KOPT-K1 (cell line): ENCODE measurements around the gene PRMT7.

ENCODE experiments used
- H3K27ac ChIP-seq: fragments of 200-600 bp; sonication (generic); 2 replicates; pipeline ENCODE4 v1.5.1; 2016; ENCODE audit warnings: antibody characterized with exemption, mild to moderate bottlenecking, low read depth, low read length; ENCODE audit not compliant: poor library complexity, severe bottlenecking
- H3K36me3 ChIP-seq: fragments of 200-600 bp; sonication (generic); 2 replicates; pipeline ENCODE4 v1.5.1; 2017; ENCODE audit warnings: antibody characterized with exemption, mild to moderate bottlenecking, low read length, moderate library complexity; ENCODE audit not compliant: insufficient read depth
- H3K9me3 ChIP-seq: fragments of 200-600 bp; sonication (generic); 2 replicates; pipeline ENCODE4 v1.5.1; 2017; ENCODE audit warnings: antibody characterized with exemption, low read length, mild to moderate bottlenecking; ENCODE audit not compliant: insufficient read depth, poor library complexity, severe bottlenecking

The PRMT7 gene

DNA sequence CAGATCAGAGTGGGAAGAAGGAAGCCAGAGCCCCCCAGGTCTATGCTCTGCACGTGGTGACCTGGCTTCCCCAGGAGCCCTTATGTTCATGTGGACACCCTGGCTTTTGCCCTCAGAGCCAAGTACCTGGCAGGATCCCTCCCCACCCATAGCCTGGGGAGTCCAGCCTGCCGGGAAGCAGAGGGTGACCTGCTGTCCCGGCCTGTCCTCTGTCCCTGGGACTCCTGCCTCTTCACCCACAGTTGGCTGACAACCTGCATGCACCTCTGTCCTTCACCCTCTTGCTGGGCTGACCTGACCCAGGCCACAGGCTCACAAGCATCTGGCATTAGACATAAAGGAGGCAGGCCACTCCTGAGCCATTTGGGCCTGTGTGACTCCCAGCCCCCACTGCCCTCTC is 77.3 kb downstream of the PRMT7 start:
- Histone ChIP-seq H3K27ac (no peak overlapping the region), H3K36me3 (no peaks in the 10 kb centered on the region)

DNA sequence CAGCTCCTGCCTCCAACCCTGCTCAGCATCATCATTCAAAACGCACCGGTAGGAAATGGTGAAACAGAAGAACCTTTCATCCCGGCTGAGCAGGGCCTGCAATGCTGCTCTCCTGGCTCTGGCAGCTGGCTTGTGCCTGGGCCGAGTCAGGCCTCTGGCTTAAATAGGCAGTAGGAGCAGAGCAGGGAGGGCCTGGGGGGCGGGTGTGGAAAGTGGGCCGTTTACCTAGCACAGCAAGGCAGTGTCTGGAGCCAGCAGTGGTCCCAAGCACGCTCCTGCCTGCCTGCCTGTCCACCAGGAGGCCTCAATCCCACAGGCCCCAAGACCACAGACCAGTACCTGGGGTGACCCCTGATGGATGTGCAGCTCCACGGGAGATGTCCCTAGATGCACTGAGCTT is 78.2 kb downstream of the PRMT7 start:
- Histone ChIP-seq H3K9me3 (no peaks in the 10 kb centered on the region), H3K36me3 (no peaks in the 10 kb centered on the region), H3K27ac (no peak overlapping the region)

More for the DNA sequence above, 77.3 kb downstream of the PRMT7 start:
- H3K9me3 ChIP-seq = no peaks in the 10 kb centered on the region

DNA sequence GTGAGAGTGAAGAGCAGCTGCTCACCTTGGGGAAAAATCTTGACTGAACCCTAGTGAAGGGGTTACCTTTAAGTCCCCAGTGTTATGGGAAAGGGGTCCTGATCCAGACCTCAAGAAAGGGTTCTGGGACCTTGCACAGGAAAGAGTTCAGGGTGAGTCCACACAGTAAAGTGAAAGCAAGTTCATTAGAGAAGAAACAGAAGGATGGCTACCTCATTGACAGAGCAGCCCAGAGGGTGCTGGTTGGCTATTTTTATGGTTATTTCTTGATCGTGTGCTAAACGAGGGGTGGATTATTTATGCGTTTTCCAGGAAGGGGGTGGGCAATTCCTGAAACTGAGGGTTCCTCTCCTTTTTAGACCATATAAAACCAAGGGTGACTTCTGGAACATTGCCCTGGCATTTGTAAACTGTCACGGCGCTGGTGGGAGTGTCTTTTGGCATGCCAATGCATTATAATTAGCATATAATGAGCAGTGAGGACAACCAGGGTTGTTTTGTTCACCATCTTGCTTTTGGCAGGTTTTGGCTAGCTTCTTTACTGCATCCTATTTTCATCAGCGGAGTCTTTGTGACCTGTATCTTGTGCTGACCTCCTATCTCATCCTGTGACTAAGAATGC is 79.0 kb downstream of the PRMT7 start:
- Histone ChIP-seq H3K9me3 (no peaks in the 10 kb centered on the region), H3K36me3 (no peaks in the 10 kb centered on the region), H3K27ac (no peak overlapping the region)

DNA sequence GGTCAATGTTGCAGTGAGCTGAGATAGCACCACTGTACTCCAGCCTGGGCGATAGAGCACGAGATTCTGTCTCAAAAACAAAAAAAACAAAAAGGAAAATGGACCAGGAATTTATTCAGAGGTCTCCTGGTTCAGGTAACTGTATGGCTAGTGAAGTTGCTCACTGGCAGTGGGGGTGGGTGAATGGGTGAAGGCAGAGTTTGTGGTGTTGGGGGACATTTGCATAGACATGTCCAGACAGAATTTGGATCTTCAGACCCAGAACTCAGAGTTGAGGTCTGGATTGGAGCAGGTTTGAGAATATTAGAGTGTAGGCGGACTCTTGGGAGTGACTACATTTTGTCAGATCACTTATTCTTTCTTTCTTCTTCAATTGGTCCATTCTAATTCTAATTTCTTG is 82.5 kb downstream of the PRMT7 start:
- Histone ChIP-seq H3K27ac (no peak overlapping the region), H3K36me3 (no peaks in the 10 kb centered on the region)

DNA sequence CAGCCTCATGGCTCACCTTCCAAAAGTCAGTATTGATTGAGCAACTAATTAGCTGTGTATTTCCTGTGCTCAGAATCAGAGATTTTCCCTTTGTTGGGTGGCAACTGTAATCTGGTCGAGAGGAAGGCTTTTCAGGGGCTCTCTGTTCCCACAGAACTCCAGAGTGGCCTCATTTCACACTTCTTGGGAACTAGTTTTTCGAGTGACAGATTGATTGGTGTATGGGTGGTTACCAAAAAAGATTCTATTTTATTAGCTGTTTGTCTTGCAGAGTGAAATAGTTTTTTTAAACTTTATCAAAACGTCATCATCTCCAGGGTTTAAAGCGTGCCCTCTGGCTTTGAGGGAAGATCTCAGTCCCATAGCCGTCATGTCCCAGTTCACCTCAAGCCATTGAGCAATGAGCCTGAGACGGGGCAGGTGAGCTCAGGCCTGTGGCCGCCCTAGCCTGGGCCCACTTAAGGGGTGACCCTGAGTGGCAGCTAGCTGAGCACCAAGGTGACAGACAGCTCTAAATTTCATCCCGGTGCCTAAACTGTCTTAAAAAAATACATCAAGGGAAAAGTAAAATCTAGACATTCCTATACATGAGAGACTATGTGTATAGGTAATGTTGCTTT is 84.5 kb downstream of the PRMT7 start:
- no peaks in the 10 kb centered on the region for H3K9me3 ChIP-seq
- no peak overlapping the region for H3K27ac ChIP-seq
- no peaks in the 10 kb centered on the region for H3K36me3 ChIP-seq

More for the DNA sequence above, 82.5 kb downstream of the PRMT7 start:
- H3K9me3 ChIP-seq = no peaks in the 10 kb centered on the region

DNA sequence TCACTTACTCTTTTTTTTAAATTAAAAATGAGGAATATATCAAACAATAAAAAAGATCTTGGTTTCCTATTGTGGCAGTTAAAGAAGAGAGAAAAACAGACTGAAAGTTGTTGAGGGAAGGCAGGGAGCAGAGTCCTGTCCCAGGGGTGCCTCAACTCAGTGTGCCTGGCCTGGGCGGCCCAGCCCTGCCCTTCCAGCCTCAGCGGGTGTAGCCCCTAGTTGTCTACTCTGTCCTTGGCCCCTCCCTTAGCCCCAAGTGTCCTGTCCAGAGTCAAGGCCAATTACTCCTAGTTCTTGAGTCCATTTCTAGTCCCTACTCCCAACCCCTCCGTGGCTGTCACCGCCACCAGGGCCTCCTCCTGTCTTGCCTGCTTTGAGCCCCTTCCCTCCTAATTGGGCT is 85.0 kb downstream of the PRMT7 start:
- Histone ChIP-seq H3K27ac (no peak overlapping the region), H3K36me3 (no peaks in the 10 kb centered on the region), H3K9me3 (no peaks in the 10 kb centered on the region)

DNA sequence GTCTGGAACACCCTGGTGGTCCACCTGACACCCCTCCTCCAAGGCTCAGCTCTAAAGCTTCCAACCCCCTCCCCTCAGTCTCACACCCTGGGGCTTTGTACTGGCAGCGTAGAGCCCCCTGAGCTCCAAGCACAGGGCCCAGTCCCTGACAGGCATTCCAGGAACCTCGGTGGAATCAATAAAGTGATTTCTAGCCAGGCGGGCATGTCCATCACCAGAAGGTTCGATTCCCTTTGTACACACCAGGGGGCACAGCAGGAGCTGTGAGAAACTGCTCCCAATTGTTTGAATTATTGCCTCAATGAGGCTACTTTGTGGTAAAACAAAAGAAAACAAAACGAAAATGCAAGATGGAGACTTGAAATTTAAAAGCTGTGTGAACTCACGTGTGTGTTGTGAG is 85.7 kb downstream of the PRMT7 start:
- no peaks in the 10 kb centered on the region for H3K36me3 ChIP-seq
- no peak overlapping the region for H3K27ac ChIP-seq
- H3K9me3 ChIP-seq = no peaks in the 10 kb centered on the region

DNA sequence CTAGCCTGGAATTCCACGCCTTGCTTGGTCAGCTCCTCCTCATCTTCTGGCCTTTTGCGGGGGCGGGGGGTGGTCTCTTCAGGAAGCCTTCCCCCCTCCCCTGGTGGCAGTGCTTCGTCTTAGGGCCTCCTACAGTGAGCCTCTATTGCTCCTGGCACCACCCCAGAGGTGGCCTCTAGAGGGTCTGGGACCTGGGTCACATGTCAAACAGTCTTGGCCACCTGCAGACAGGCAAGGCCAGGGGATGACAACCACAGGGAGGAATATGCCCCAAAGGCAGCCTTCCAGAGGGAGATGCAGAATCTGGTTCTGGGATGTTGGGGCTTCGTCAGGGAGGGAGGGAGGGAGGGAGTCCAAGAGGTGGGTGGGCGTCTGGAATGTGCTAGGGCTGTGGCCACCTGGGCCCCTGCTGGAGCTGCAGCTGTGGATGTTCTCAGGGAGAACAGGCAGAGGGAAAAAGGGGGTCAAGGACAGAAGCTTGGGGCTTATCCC is 86.9 kb downstream of the PRMT7 start:
- Histone ChIP-seq H3K27ac (no peak overlapping the region), H3K36me3 (no peaks in the 10 kb centered on the region), H3K9me3 (no peaks in the 10 kb centered on the region)

DNA sequence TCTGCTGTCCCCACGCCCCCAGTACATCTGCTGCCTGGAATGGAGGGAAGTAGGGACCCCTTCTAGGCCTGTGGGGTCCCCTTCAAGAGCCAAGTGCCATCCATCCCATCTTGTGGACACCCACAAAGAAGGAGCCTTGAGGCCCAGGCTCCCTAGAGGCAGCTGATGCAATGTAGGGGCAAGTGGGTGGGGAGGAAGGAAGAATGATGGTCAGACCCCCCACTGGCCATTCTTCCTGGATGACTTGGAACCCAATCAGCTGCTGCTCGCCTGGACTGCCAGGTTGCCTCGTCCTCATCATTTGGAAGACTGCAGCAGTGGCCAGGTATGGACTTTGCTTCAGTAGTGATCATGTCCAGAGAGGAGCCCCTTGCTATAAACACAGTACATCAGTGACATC is 88.6 kb downstream of the PRMT7 start:
- no peaks in the 10 kb centered on the region for H3K9me3 ChIP-seq
- no peak overlapping the region for H3K27ac ChIP-seq

DNA sequence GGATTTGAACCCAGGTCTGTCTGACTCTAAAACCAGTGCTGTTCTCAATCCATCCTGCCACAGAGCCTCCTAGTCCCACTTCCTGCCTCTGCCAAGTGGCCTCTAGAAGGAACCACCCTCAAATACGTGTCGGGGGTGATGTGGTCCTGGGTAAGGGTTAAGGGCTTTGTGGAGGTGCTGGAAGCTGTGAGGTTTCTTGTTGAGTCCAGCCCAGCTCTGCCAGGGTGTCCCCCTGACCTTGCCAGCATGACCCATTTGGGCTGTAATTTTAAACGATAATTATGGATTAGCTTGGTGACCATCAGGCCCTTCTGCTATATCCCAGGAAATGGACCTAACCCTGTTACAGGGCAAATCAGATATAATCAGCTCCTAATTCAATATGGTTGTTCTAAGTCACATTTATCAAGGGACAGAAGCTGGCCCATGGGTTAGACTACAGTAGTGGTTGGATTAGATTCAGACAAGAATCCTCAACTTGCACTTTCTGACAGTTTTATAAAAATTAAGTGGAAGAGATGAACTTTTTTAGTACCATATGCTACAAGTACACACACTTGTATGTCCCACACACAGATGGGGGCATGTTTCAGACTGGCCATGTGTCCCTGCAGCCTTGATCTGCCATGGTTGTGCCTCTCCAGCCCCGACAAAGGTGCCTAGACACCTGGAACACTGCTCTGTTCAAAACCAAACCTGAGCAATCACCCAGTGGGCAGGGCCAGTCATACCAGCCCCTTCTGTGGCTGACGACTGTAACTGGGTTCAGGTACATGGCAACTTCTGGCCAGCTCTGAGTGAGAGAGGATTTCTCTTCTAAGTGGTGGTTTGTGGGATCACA is 89.5 kb downstream of the PRMT7 start:
- no peaks in the 10 kb centered on the region for H3K9me3 ChIP-seq
- H3K27ac ChIP-seq = no peak overlapping the region
- no peaks in the 10 kb centered on the region for H3K36me3 ChIP-seq

More for the DNA sequence above, 88.6 kb downstream of the PRMT7 start:
- no peaks in the 10 kb centered on the region for H3K36me3 ChIP-seq

DNA sequence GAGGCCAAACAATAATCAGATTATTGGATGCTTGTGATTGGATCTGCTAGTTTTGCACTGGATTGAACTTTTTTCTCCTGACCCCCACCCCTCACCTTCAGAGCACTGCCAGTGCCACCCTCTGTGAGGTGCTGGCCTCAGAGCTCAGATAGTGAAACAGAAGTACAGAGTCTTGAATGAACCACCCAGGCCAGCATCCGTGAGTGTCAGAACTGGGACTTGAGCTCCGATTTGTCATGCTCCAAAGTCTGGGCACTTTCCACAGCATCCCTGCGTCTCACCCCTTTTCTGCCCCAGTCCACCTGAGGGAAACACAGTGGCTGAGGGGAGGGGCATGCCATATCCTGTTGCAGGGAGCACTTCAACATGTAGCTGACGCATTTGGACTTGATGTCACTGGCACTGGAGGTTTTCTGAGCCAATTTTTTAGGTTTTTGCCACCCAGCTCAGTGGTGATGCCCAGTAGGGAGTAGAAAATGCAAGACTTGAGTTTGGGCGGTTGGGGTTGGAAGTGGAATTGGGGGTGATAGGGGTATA is 90.2 kb downstream of the PRMT7 start:
- Histone ChIP-seq H3K9me3 (no peaks in the 10 kb centered on the region), H3K27ac (no peak overlapping the region), H3K36me3 (no peaks in the 10 kb centered on the region)

DNA sequence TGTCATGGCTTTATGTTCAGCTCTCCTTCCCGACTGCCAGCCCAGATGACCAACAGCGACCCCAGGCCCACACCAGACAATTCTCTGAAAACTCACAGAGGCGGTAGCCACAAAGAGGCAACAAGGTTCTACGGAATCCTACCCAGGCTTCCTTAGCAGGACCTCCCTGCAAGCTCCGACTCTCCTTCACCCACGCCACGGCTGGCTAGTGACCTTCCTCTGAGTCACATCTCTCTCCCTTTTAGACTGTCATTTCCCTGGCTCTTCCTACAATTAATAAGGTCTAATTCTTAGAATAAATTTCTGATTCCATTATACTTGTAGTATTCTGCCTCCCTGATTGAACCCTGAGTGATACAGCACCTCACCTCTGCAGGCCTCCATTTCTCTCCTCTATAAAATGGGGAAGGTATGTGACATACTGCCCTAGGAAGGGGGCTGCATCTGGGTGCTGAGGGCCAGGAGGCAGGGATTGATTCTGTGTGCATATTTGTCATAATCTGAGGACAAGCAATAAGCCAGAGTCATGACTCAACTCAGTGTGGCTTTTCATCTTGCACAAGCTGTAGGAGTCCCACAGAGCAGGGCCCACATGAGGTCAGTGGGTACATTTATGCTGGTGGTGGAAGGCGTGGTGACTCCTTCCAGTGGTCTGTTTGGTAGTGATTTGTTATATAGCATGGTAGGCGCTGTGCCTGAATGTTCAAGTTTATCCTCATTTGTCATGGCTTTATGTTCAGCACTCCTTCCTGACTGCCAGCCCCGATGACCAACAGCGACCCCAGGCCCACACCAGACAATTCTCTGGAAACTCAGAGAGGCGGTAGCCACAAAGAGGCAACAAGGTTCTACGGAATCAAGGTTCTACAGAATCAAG is 91.3 kb downstream of the PRMT7 start:
- no peaks in the 10 kb centered on the region for H3K9me3 ChIP-seq

DNA sequence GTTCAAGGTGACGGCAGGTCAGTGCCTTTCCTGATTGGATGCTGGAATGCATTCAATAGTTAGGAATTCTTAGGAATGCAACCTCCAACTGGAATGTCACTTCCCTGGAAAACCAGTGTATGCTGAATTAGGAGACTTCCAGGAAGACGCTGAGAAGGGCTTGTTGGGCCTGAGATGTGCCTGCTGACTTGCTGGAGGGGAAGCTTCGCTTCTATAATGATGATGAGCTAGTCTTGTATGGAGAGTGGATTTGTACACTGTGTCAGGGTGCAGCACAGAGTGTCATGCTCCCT is 91.9 kb downstream of the PRMT7 start:
- Histone ChIP-seq H3K9me3 (no peaks in the 10 kb centered on the region), H3K27ac (no peak overlapping the region), H3K36me3 (no peaks in the 10 kb centered on the region)

More for the DNA sequence above, 91.3 kb downstream of the PRMT7 start:
- H3K27ac ChIP-seq = no peak overlapping the region
- H3K36me3 ChIP-seq = no peaks in the 10 kb centered on the region

DNA sequence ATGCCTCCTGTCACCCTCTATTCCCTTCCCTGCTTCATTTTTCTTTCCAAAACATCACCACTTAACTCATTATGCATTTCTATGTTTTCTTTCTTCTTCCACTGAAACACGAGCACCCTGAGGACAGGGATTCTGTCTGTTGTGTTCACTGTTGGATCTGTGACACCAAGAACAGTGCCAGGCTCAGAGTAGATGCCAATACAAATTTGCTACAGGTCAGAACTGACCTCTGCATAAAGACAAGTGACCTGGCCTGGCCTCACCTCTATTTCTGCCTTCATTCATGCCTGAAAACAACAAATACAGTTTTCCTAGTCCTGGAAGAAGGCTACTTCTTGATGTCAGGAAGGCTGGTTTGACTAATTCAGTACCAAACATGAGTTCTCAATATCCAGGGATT is 92.4 kb downstream of the PRMT7 start:
- no peaks in the 10 kb centered on the region for H3K36me3 ChIP-seq
- H3K9me3 ChIP-seq = no peaks in the 10 kb centered on the region

DNA sequence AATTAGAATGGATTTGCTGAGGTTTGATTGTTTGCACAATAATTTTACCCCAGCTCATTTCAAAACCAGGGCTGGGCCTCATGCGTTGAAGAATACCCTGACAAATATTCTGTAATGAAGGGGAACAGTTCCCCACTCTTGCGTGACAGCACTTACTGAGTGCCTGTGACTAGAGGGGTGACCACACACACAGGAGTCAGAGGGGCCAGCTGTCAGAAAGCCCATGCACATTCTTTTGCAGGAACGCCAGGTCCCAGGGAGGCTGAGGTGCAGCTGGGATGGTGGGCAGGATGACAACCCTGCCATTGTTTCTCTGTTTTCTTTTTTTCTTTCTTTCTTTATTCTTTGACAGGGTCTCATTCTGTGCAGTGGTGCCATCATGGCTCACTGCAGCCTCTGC is 92.9 kb downstream of the PRMT7 start:
- no peaks in the 10 kb centered on the region for H3K9me3 ChIP-seq
- no peak overlapping the region for H3K27ac ChIP-seq
- no peaks in the 10 kb centered on the region for H3K36me3 ChIP-seq

More for the DNA sequence above, 92.4 kb downstream of the PRMT7 start:
- no peak overlapping the region for H3K27ac ChIP-seq
